CD4-positive, alpha-beta T cell treated with Interleukin-12 subunit alpha and Interleukin-12 subunit beta, for 1 hour (primary cell): ENCODE results near the gene AGER.
"Not testable (repeated sequence)": the region's sequence is repeated elsewhere in the genome, so short reads cannot be mapped to it uniquely, and the experiment has no call there.

ENCODE experiments used
- DNase-seq: peaks from one replicate; pipeline ENCODE4 v3.0.0-alpha.2; 2020

AGER gene

DNA sequence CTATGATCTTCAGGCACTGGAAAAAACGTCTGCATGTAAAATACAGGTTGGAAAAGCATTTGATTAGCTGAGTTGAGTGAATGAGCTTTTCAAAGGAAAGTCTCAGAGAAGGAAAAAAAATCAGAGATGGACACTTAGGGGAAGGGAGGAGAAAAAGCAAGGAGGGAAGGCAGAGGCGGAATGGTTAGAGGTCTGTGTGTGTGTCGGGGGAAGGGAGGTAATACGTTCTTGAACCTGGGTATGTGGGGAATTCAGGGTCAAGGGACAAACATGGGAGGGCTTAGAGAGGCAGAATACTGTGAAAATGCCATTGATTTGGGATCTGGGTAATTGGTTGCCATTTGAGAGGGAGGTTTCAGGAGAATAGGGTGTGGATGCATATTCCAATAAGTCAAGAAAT, 37.4 kb downstream of the AGER start:
- no peak for DNase-seq

DNA sequence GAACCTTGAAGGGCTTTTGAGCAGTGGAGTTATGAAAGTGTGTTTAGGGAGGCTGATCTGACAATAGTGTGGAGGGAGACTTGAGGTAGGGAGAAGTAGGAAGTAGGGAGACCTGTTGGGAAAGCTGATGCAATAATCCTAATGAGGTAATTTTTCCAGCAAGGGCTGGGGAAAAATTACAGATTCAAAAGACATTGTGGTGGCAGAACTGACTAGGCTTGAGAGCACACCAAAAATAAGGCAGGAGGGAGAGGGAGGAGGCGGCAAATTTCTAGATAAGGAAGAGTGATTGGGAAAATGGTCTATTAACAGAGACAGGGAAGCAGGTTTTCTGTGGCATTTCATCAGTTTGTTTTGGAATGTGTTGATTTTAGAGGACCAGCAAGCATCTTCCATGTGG, 37.8 kb downstream of the AGER start:
- DNase-seq = no peak

DNA sequence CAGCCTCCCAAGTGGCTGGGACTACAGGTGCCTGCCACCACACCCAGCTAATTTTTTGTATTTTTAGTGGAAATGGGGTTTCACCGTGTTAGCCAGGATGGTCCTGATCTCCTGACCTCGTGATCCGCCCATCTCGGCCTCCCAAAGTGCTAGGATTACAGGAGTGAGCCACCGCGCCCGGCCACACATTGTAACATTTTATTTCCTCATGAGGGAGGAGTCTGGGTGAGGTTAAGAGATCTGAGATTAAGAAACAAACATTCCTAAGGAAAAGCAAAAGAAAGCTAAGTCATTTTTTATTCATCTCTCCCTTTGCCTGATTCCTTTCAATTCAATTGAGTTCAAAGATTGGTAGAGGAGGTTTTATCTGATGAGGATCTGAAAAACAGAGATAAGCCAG, 39.8 kb downstream of the AGER start:
- DNase-seq = not testable (repeated sequence)

DNA sequence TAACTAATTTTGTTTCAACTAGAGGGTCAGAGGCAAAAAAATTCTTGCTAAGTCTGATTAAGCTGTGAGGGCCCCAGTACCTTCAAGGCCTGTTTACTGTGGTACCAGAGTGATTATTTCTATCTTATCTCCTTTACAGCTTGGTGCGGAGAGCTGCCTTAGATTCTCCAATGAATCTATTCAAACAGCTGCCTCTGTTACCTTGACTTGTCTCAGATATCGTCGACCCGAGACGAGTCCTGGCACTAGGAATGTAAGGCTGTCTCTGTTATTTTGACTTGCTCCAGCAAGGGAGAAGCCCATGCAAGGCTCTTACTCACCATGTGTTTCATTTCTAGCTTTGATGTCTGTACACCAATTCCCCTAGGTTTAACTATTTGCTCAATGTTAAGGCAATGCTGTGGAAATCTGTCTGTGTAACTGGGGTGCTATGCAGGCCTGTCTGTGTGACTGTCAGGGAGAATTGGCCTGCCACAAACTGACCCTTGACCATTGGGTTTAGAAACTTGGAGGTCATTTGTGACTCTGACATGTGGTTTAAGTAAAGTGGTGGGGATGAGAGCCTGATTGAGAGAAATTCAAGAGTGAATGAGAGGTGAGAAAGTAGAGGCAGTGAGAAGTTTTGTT, 43.5 kb downstream of the AGER start:
- DNase-seq = no peak

DNA sequence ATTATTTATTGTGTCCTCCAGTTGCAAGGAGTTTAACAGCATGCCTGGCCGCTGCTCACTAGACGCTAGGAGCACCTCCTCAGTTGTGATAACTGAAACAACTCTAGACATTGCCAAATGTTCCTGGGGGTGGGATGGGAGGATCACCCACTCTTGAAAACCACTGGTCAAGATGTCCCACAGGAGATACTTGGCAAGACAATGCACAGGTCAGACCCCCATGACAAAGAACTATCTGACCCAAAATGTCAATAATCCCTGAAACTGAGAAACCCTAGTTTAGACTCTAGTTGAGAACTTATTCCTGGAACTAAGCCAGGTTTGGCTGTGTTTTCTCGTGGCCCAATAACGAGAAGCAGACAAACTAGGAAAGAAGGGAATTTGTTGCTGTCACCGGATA, 44.5 kb downstream of the AGER start:
- no peak for DNase-seq

DNA sequence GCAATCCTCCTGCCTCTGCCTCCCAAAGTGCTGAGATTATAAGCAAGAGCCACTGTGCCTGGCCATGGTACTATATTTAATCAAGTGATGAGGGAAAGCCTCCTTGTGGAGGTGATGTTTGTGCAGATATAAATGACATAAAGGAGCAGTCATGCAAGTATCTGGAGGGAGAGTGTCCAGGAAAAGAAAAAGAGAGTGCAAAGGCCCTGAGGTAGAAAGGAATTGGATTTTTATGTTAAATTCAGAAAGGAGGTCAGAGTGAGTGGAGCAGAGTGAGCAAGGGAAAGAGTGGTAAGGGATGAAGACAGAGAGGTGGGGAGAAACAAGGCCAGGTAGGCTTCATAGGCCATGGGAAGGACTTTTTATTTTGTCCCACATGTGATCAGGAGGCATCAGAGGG, 46.6 kb downstream of the AGER start:
- no peak for DNase-seq

DNA sequence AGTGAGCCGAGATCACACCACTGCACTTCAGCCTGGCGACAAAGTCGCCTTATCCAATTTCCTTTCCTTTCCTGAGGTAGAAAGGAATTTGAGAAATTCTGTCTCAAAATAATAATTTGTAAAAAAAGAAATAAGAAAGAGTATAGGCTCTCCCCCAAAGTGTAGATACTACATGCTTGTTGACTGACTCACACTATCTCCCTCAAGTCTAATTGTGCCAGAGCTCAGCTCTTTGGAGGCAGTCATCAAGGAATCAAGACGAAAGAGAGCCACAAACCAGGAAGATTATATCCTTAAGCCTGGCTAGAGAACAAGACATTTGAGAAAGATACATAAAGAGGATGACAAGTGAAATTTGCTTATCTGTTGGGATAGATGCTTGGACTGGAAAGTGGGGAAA, 50.3 kb downstream of the AGER start:
- no peak for DNase-seq

DNA sequence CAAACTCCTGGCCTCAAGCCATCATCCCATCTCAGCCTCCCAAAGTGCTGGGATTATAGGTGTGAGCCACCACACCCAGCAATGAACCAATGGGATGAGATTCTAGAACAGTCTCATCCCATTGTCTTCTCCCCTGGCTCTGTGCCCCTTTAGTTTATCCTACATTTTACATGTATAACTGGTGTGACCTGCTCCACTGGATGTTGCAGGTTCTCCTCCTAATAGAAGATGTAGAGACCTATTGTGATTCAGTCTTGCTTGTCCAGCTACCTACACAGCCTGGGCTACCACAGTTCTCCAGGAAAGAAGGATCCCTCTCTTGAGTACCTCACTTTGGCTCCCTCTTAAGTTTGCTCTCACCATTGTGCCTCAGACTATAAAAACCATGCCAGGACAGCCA, 51.9 kb downstream of the AGER start:
- no peak for DNase-seq

DNA sequence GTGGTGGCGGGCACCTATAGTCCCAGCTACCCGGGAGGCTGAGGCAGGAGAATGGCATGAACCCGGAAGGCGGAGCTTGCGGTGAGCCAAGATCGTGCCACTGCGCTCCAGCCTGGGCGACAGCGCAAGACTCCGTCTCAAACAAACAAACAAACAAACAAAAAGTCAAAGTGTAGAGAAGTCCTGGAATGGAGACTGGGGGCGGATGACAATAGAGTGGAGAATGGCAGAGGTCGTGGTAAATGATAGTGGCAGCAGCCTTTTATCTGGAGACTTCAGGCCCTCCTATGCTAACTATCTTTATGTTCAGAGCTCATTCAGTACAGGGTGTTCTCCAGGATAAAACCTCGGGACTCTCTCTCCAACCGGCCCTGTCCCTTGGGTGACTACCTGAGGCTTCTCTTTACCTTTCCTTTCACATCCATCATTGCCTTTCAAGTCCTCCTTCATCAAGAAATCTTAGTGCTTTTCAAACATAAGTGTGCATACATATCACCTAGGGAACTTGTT, 52.6 kb downstream of the AGER start:
- no peak for DNase-seq
